ENCODE measurements around the gene INPP5A. TPM values are rescaled to one million over a fixed set of nuclear protein-coding genes. Genes with fewer than 3 reads are reported as not detected.

The INPP5A gene
- total and polyA plus RNA-seq, 7 donors, result 15.1 to 48.8 (median 40.9) TPM

GRCh38 chr10:132600416-132600815, 62.8 kb downstream of the INPP5A start:
- whole genome bisulfite sequencing, 3 donors, result 97 to 100% (median 98%) methylated on average over 3 of the region's 3 CpGs
- no peak for TF ChIP-seq CTCF (IDR thresholded peaks at IDR 0.05)
- Histone ChIP-seq H3K27me3 (ENCODE audit: insufficient read depth in 3 of 3, low read length in 2 of 3) (no peaks in the 10 kb centered on the region), H3K27ac (no peak overlapping the region), H3K4me1 (peaks cover 8% of the 10 kb centered on the region), H3K36me3 (ENCODE audit: insufficient read depth in 1 of 2, low read depth in 1 of 2) (no peaks in the 10 kb centered on the region), H3K4me3 (no peak overlapping the region), H3K9me3 (no peaks in the 10 kb centered on the region)
- DNase-seq, result no peak
- ATAC-seq, result no peak
- intact Hi-C loops (cut with DNase I), result no loop called here

GRCh38 chr10:132601567-132601966, 64.0 kb downstream of the INPP5A start:
- WGBS, 3 donors, result 79 to 87% (median 84%) methylated on average over 1 of the region's 1 CpG
- ATAC-seq, result no peak

GRCh38 chr10:132602614-132603013, 65.0 kb downstream of the INPP5A start:
- no peak for DNase-seq
- 93 to 96% (median 96%) methylated on average over 6 of the region's 6 CpGs for WGBS, 3 donors
- Histone ChIP-seq H3K4me1 (peaks cover 14% of the 10 kb centered on the region), H3K27me3 (ENCODE audit: insufficient read depth in 3 of 3, low read length in 2 of 3) (no peaks in the 10 kb centered on the region), H3K27ac (no peak overlapping the region), H3K4me3 (no peak overlapping the region), H3K9me3 (no peaks in the 10 kb centered on the region), H3K36me3 (ENCODE audit: insufficient read depth in 1 of 2, low read depth in 1 of 2) (no peaks in the 10 kb centered on the region)
- no peak for TF ChIP-seq CTCF (IDR thresholded peaks at IDR 0.05)
- intact Hi-C loops (cut with DNase I), result no loop called here
- no peak for ATAC-seq

More at GRCh38 chr10:132601567-132601966, 64.0 kb downstream of the INPP5A start:
- intact Hi-C loops (cut with DNase I), result no loop called here
- no peak for DNase-seq
- Histone ChIP-seq H3K27me3 (ENCODE audit: insufficient read depth in 3 of 3, low read length in 2 of 3) (no peaks in the 10 kb centered on the region), H3K4me3 (no peak overlapping the region), H3K4me1 (peaks cover 4% of the 10 kb centered on the region), H3K36me3 (ENCODE audit: insufficient read depth in 1 of 2, low read depth in 1 of 2) (no peaks in the 10 kb centered on the region), H3K9me3 (no peaks in the 10 kb centered on the region), H3K27ac (no peak overlapping the region)
- no peak for TF ChIP-seq CTCF (IDR thresholded peaks at IDR 0.05)

GRCh38 chr10:132603851-132604533, 66.4 kb downstream of the INPP5A start:
- no peak for TF ChIP-seq CTCF (IDR thresholded peaks at IDR 0.05)
- no peaks in the 10 kb centered on the region for H3K9me3 ChIP-seq
- H3K4me3 ChIP-seq, result no peak overlapping the region
- intact Hi-C loops (cut with DNase I), result no loop called here
- H3K27me3 ChIP-seq (ENCODE audit: insufficient read depth in 3 of 3, low read length in 2 of 3), result no peaks in the 10 kb centered on the region
- peaks cover 14% of the 10 kb centered on the region for H3K4me1 ChIP-seq
- no peak overlapping the region for H3K27ac ChIP-seq
- WGBS, 3 donors, result 96 to 97% (median 97%) methylated on average over 29 to 30 of the region's 30 CpGs
- ATAC-seq (no peak), DNase-seq (no peak)
- no peaks in the 10 kb centered on the region for H3K36me3 ChIP-seq (ENCODE audit: insufficient read depth in 1 of 2, low read depth in 1 of 2)

GRCh38 chr10:132604686-132605085, 67.1 kb downstream of the INPP5A start:
- Histone ChIP-seq H3K27me3 (ENCODE audit: insufficient read depth in 3 of 3, low read length in 2 of 3) (no peaks in the 10 kb centered on the region), H3K27ac (no peak overlapping the region), H3K4me1 (peaks cover 14% of the 10 kb centered on the region), H3K9me3 (no peaks in the 10 kb centered on the region), H3K36me3 (ENCODE audit: insufficient read depth in 1 of 2, low read depth in 1 of 2) (no peaks in the 10 kb centered on the region), H3K4me3 (no peak overlapping the region)
- intact Hi-C loops (cut with DNase I), result no loop called here
- 94 to 100% (median 96%) methylated on average over 3 of the region's 3 CpGs for WGBS, 3 donors
- DNase-seq (no peak), ATAC-seq (no peak)
- no peak for TF ChIP-seq CTCF (IDR thresholded peaks at IDR 0.05)
